GM12878 (cell line): Measurements from ENCODE around the gene COL20A1. TPM values are rescaled to one million over a fixed set of nuclear protein-coding genes. Genes with fewer than 3 reads are reported as not detected.

Experiments used
- ATAC-seq: fragments of 200-7000 bp; cut with Tn5 transposase; 3 replicates; pipeline ENCODE4 v1.9.1; 2020; ENCODE audit warnings: mild to moderate bottlenecking, moderate library complexity
- BruUV-seq: library from RNA; stranded (reverse); fragments of 400-500 nt; replicated peaks from 2 replicates; lab custom pipeline; 2021; lab: Mats Ljungman, UMichigan
- CTCF ChIA-PET: fragments of 300-600 bp; sonication (Branson Sonifier 250); formaldehyde crosslinking; extraction: SDS; loops from one replicate; lab custom pipeline; 2021; ENCODE audit warnings: inconsistent platforms; lab: Yijun Ruan, JAX
- POLR2A ChIA-PET: fragments of 350-600 bp; formaldehyde crosslinking; extraction: SDS; loops from one replicate; lab custom pipeline; 2021; ENCODE audit warnings: inconsistent platforms; lab: Charles Lee
- RAD21 ChIA-PET: fragments of 300-600 bp; sonication (Branson Sonifier 250); formaldehyde crosslinking; loops from one replicate; lab custom pipeline; 2023; ENCODE audit warnings: antibody characterized with exemption; ENCODE audit not compliant: unreplicated experiment; lab: Charles Lee
- SMC1A ChIA-PET: fragments of 300-600 bp; sonication (Branson Sonifier 250); formaldehyde crosslinking; loops from one replicate; lab custom pipeline; 2023; ENCODE audit not compliant: unreplicated experiment, uncharacterized antibody; lab: Charles Lee
- DNase-seq: peaks from one replicate; pipeline ENCODE4 v3.0.0-alpha.2; 2011; ENCODE audit warnings: low read depth, low spot score
- FAIRE-seq: peaks from 3 replicates; lab custom pipeline; 2011; peaks lifted over from hg19 to GRCh38; lab: Jason Lieb, UNC
- H2AFZ ChIP-seq: 2 replicates; pipeline ENCODE4 v1.6.0; 2011; ENCODE audit warnings: low read depth, low read length, control low read depth; ENCODE audit not compliant: control insufficient read depth
- H3K27ac ChIP-seq: 2 replicates; pipeline ENCODE4 v1.5.1; 2011; ENCODE audit warnings: control low read depth; ENCODE audit not compliant: control insufficient read depth, insufficient read depth
- H3K27me3 ChIP-seq, 2 experiments: replicated peaks in 1 of 2; 2 replicates each; pipeline versions ENCODE4 v1.6.0 to v1.6.1; 2011; ENCODE audit warnings: low read length in 1 of 2; ENCODE audit not compliant: control insufficient read depth in 2 of 2, insufficient read depth in 2 of 2
- H3K36me3 ChIP-seq, 2 experiments: 2 replicates each; pipeline ENCODE4 v1.5.1; 2011; ENCODE audit warnings: low read length in 1 of 2; ENCODE audit not compliant: control insufficient read depth in 2 of 2, insufficient read depth in 2 of 2
- H3K4me1 ChIP-seq: 2 replicates; pipeline ENCODE4 v1.6.1; 2011; ENCODE audit warnings: mild to moderate bottlenecking, low read length, moderate library complexity, mixed read lengths; ENCODE audit not compliant: control insufficient read depth, insufficient read depth
- H3K4me2 ChIP-seq: 2 replicates; pipeline ENCODE4 v1.6.0; 2011; ENCODE audit warnings: control low read depth; ENCODE audit not compliant: control insufficient read depth, insufficient read depth
- H3K4me3 ChIP-seq: fragments of 200-600 bp; sonication (generic); 2 replicates; pipeline ENCODE4 v1.5.1; 2016
- H3K79me2 ChIP-seq: 2 replicates; pipeline ENCODE4 v1.6.0; 2011; ENCODE audit warnings: low read length; ENCODE audit not compliant: control insufficient read depth, insufficient read depth
- H3K9ac ChIP-seq: 2 replicates; pipeline ENCODE4 v1.8.0; 2011; ENCODE audit warnings: low read length, control low read depth, mixed read lengths; ENCODE audit not compliant: control insufficient read depth, insufficient read depth
- H3K9me3 ChIP-seq: replicated peaks from 3 replicates; pipeline ENCODE4 v1.5.1; 2011; ENCODE audit warnings: mild to moderate bottlenecking, low read length; ENCODE audit not compliant: control insufficient read depth, insufficient read depth
- H4K20me1 ChIP-seq: 2 replicates; pipeline ENCODE4 v1.6.0; 2011; ENCODE audit not compliant: control insufficient read depth, insufficient read depth
- CREB1 ChIP-seq: IDR thresholded peaks from 2 replicates; pipeline ENCODE4 v1.6.1; 2012; ENCODE audit warnings: low read depth, mild to moderate bottlenecking, inconsistent platforms
- EZH2 ChIP-seq: IDR thresholded peaks from 2 replicates; pipeline ENCODE4 v1.6.1; 2012; ENCODE audit warnings: low read depth, mild to moderate bottlenecking, control low read depth, inconsistent platforms, low read length, borderline replicate concordance; ENCODE audit not compliant: control insufficient read depth
- HDAC6 ChIP-seq: fragments of 200-600 bp; sonication (generic); IDR thresholded peaks from one replicate; pipeline ENCODE4 v1.8.0; 2017; ENCODE audit warnings: antibody characterized with exemption; ENCODE audit not compliant: unreplicated experiment
- LARP7 ChIP-seq: fragments of 450-650 bp; IDR thresholded peaks from 2 replicates; pipeline ENCODE4 v1.6.1; 2017; ENCODE audit warnings: mild to moderate bottlenecking
- MYC ChIP-seq: IDR thresholded peaks from 2 replicates; pipeline ENCODE4 v1.6.1; 2011; ENCODE audit warnings: mild to moderate bottlenecking, low read length, moderate library complexity, inconsistent platforms; ENCODE audit not compliant: insufficient read depth, insufficient replicate concordance, insufficient read length, severe bottlenecking
- PML ChIP-seq: IDR thresholded peaks from 2 replicates; pipeline ENCODE4 v1.6.1; 2012; ENCODE audit warnings: low read length, inconsistent platforms
- SPI1 ChIP-seq: IDR thresholded peaks from 2 replicates; pipeline ENCODE4 v1.6.1; 2011; ENCODE audit warnings: low read depth, mild to moderate bottlenecking, low read length, moderate library complexity, borderline replicate concordance; ENCODE audit not compliant: insufficient read depth
- SREBF2 ChIP-seq: IDR thresholded peaks from 2 replicates; pipeline ENCODE4 v1.6.1; 2012; ENCODE audit warnings: mild to moderate bottlenecking, low read length
- WGBS: methylation state at CpG from one replicate; pipeline ENCODE4 v1.1.6; 2016; ENCODE audit warnings: low lambda C conversion rate; ENCODE audit not compliant: insufficient replicate concordance, insufficient coverage; ENCODE audit errors: missing lambda C conversion rate; 5-methylcytosine and 5-hydroxymethylcytosine counted together
- in situ Hi-C: fragments of 300-500 bp; cut with MboI; formaldehyde crosslinking; loops from 9 replicates; pipeline ENCODE4 v1.14.3; 2018; ENCODE audit warnings: mixed read lengths
- intact Hi-C: fragments of 100-400 bp; cut with micrococcal nuclease; formaldehyde crosslinking; loops from one replicate; pipeline ENCODE4 v1.14.2; 2022; ENCODE audit not compliant: unreplicated experiment
- polyA plus RNA-seq, 11 experiments: library from polyadenylated mRNA; depleted of rRNA in 4 of 11; unstranded in 6 of 11; stranded (reverse) in 5 of 11; fragments of >200 nt; fragmentation: Nextera tagmentation in 4 of 11; fragmentation: Illumina TruSeq in 1 of 11; extraction: Ambion mirVana in 4 of 11; extraction: Trizol in 1 of 11; gene quantifications; 1 replicate in 1 of 11; 2 replicates in 10 of 11; pipeline versions ENCODE4 v1.2.1 to v1.2.3, GENCODE V29; 2011 to 2016; ENCODE audit warnings: inconsistent platforms in 2 of 11, missing spikeins in 2 of 11, low read depth in 1 of 11
- total RNA-seq, 4 experiments: library from RNA; depleted of rRNA in 3 of 4; stranded (reverse); fragments of >200 nt in 3 of 4; fragmentation: Illumina TruSeq in 1 of 4; extraction: Trizol in 1 of 4; gene quantifications; 2 replicates each; pipeline versions ENCODE4 v1.2.1 to v1.2.3, GENCODE V29; 2013 to 2021
- TF ChIP-seq, protein P1 (sequence below): IDR thresholded peaks from 2 replicates; pipeline ENCODE4 v1.6.1; 2011; ENCODE audit warnings: low read depth, low read length, improper control_type of control experiment, borderline replicate concordance

Gene COL20A1
- total and polyA plus RNA-seq, 10 of the 15 experiments (the other 5 are each of a cell fraction or from before 2014, with no cell fraction given), result not detected

DNA sequence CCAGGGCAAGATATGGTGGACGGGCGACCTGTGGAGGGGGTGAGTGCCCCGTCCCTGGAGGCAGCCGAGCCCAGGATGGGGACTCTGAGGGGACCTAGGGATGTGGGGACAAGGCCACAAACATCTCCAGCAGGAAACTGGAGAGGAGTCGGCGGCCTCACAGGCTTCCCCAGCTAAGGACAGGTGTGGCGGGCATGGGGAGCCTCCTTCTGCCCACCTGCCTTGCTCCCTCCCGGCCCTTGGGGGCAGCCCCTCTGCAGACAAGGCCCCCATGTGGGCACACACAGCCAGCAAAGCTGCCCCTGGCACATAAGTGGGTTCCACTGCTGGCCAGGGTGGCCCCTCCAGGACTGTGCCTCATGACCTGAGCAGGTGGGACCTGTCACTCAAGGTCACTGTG lies 63.5 kb downstream of the COL20A1 start:
- ChIA-PET SMC1A (no interaction called here), RAD21 (no interaction called here), CTCF (no interaction called here), POLR2A (no interaction called here)
- no peaks in the 10 kb centered on the region for H3K27me3 ChIP-seq
- in situ Hi-C loops, result no loop called here
- no peaks in the 10 kb centered on the region for H3K4me1 ChIP-seq
- no peaks in the 10 kb centered on the region for H3K36me3 ChIP-seq
- no peak overlapping the region for H3K9ac ChIP-seq
- TF ChIP-seq EZH2 (no peak), CREB1 (no peak), SPI1 (no peak), HDAC6 (no peak), PML (no peak), MYC (no peak), LARP7 (no peak), SREBF2 (no peak)
- TF ChIP-seq, protein P1, sequence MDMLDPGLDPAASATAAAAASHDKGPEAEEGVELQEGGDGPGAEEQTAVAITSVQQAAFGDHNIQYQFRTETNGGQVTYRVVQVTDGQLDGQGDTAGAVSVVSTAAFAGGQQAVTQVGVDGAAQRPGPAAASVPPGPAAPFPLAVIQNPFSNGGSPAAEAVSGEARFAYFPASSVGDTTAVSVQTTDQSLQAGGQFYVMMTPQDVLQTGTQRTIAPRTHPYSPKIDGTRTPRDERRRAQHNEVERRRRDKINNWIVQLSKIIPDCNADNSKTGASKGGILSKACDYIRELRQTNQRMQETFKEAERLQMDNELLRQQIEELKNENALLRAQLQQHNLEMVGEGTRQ, result no peak
- no peak for DNase-seq
- H3K4me3 ChIP-seq, result no peak overlapping the region
- H2AFZ ChIP-seq, result no peak overlapping the region
- no peaks in the 10 kb centered on the region; the same call in 2 of the 3 replicates for H3K9me3 ChIP-seq
- no peak for FAIRE-seq
- no peaks in the 10 kb centered on the region for H4K20me1 ChIP-seq
- ATAC-seq, result no peak
- no peaks in the 10 kb centered on the region for H3K79me2 ChIP-seq
- no peak overlapping the region for H3K27ac ChIP-seq
- WGBS, result 12% methylated on average over 8 of the region's 8 CpGs
- no peak overlapping the region for H3K4me2 ChIP-seq
- intact Hi-C loops, result no loop called here
- no TSS peak for BruUV-seq
